GM20431 (cell line): ENCODE data around the gene PTDSS2.

Experiments
- in situ Hi-C: fragments of 300-500 bp; cut with MseI, MboI; formaldehyde crosslinking; loops from one replicate; pipeline ENCODE4 v1.15.0; 2020; ENCODE audit warnings: low sequenced_read_pairs; ENCODE audit not compliant: unreplicated experiment

The PTDSS2 gene

GRCh38 chr11:486189-486588, 36.1 kb downstream of the PTDSS2 start:
- in situ Hi-C loops, result no loop called here

- in situ Hi-C loops, result no loop called here
Observed at GRCh38 chr11:487571-488021, 37.5 kb downstream of the PTDSS2 start.

GRCh38 chr11:488062-488461, 38.0 kb downstream of the PTDSS2 start:
- in situ Hi-C loops, result no loop called here

GRCh38 chr11:488579-488978, 38.5 kb downstream of the PTDSS2 start:
- in situ Hi-C loops, result no loop called here

- in situ Hi-C loops, result no loop called here
Observed at GRCh38 chr11:488992-489391, 38.9 kb downstream of the PTDSS2 start.

- in situ Hi-C loops, result no loop called here
Observed at GRCh38 chr11:489610-490185, 39.6 kb downstream of the PTDSS2 start.

- in situ Hi-C loops, result no loop called here
Observed at GRCh38 chr11:490186-490929, 40.3 kb downstream of the PTDSS2 start.

- in situ Hi-C loops, result no loop called here
Observed at GRCh38 chr11:490930-491260, 40.8 kb downstream of the PTDSS2 start.

- in situ Hi-C loops, result no loop called here
Observed at GRCh38 chr11:491358-491757, 41.3 kb downstream of the PTDSS2 start.

- in situ Hi-C loops, result no loop called here
Observed at GRCh38 chr11:492427-493226, 42.5 kb downstream of the PTDSS2 start.

- in situ Hi-C loops, result no loop called here
Observed at GRCh38 chr11:494761-495536, 44.9 kb downstream of the PTDSS2 start.

- in situ Hi-C loops, result no loop called here
Observed at GRCh38 chr11:495537-495931, 45.5 kb downstream of the PTDSS2 start.

- in situ Hi-C loops, result no loop called here
Observed at GRCh38 chr11:496834-497564, 46.9 kb downstream of the PTDSS2 start.

GRCh38 chr11:497565-498296, 47.7 kb downstream of the PTDSS2 start:
- in situ Hi-C loops, result no loop called here

GRCh38 chr11:498297-499181, 48.5 kb downstream of the PTDSS2 start:
- in situ Hi-C loops, result no loop called here

- in situ Hi-C loops, result no loop called here
Observed at GRCh38 chr11:499201-500076, 49.4 kb downstream of the PTDSS2 start.

GRCh38 chr11:501001-501682, 51.1 kb downstream of the PTDSS2 start:
- in situ Hi-C loops, result no loop called here
